ENCODE results near the gene FOXG1.

DNA sequence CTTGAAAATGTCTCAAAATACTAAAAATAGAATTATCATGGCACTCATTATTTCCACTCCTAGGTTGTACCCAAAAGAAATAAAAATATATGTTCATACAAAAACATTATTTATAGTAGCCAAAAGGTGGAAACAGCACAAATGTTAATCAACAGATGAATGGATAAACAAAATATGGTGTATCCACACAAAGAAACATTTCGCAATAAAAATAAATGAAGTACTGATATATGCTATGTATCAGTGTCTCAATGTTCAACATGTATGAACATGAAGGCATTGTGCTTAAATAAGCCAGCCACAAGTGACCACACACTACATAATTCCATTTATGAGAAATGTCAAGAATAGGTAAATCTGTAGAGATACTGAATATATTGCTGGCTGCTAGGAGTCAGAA is 40.9 kb downstream of the FOXG1 start:
- no peak for TF ChIP-seq RFX5 (IDR thresholded peaks at IDR 0.05; ENCODE audit: low read depth, low read length)
- TF ChIP-seq, protein P1, sequence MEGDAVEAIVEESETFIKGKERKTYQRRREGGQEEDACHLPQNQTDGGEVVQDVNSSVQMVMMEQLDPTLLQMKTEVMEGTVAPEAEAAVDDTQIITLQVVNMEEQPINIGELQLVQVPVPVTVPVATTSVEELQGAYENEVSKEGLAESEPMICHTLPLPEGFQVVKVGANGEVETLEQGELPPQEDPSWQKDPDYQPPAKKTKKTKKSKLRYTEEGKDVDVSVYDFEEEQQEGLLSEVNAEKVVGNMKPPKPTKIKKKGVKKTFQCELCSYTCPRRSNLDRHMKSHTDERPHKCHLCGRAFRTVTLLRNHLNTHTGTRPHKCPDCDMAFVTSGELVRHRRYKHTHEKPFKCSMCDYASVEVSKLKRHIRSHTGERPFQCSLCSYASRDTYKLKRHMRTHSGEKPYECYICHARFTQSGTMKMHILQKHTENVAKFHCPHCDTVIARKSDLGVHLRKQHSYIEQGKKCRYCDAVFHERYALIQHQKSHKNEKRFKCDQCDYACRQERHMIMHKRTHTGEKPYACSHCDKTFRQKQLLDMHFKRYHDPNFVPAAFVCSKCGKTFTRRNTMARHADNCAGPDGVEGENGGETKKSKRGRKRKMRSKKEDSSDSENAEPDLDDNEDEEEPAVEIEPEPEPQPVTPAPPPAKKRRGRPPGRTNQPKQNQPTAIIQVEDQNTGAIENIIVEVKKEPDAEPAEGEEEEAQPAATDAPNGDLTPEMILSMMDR (conservative IDR thresholded peaks at IDR 0.05; ENCODE audit: low read depth, low read length): no peak
- TF ChIP-seq RAD21 (IDR thresholded peaks at IDR 0.05; ENCODE audit: low read length): no peak
- TF ChIP-seq POLR2A (IDR thresholded peaks at IDR 0.05; ENCODE audit: low read depth, low read length): no peak
- peak; percentile 65 for TF ChIP-seq CEBPB (IDR thresholded peaks at IDR 0.05; ENCODE audit: low read depth, low read length)
